Trophoblast cell (in vitro differentiated cells and primary cell): ENCODE measurements around the gene PSENEN.

Experiments used
- DNase-seq, 2 donors: peaks; one replicate each; pipeline ENCODE4 v3.0.0-alpha.2; 2016
- H2AFZ ChIP-seq: 2 replicates; pipeline ENCODE4 v1.6.1; 2013; ENCODE audit warnings: low read length, moderate library complexity, mild to moderate bottlenecking; ENCODE audit not compliant: insufficient read depth, poor library complexity
- H2AK5ac ChIP-seq: 2 replicates; pipeline ENCODE4 v1.6.1; 2013; ENCODE audit warnings: mild to moderate bottlenecking, low read length
- H2BK120ac ChIP-seq: 2 replicates; pipeline ENCODE4 v1.6.1; 2013; ENCODE audit warnings: low read length, mild to moderate bottlenecking, moderate library complexity; ENCODE audit not compliant: insufficient read depth, poor library complexity
- H2BK12ac ChIP-seq: 2 replicates; pipeline ENCODE4 v1.6.1; 2013; ENCODE audit warnings: mild to moderate bottlenecking, low read length, moderate library complexity
- H2BK5ac ChIP-seq: 2 replicates; pipeline ENCODE4 v1.6.1; 2013; ENCODE audit warnings: low read length, low read depth, moderate library complexity, mild to moderate bottlenecking; ENCODE audit not compliant: poor library complexity
- H3K14ac ChIP-seq: 2 replicates; pipeline ENCODE4 v1.6.1; 2013; ENCODE audit warnings: mild to moderate bottlenecking, low read length
- H3K18ac ChIP-seq: 2 replicates; pipeline ENCODE4 v1.6.1; 2013; ENCODE audit warnings: mild to moderate bottlenecking, low read length
- H3K23ac ChIP-seq: 2 replicates; pipeline ENCODE4 v1.6.1; 2013; ENCODE audit warnings: low read length
- H3K27ac ChIP-seq: 2 replicates; pipeline ENCODE4 v1.5.1; 2013; ENCODE audit warnings: low read depth, mild to moderate bottlenecking, inconsistent platforms, low read length, moderate library complexity
- H3K27me3 ChIP-seq: 2 replicates; pipeline ENCODE4 v1.6.1; 2013; ENCODE audit warnings: inconsistent platforms, mild to moderate bottlenecking, low read length, moderate library complexity; ENCODE audit not compliant: insufficient read depth
- H3K36me3 ChIP-seq, 2 experiments: 1 replicate in 1 of 2; 2 replicates in 1 of 2; pipeline ENCODE4 v1.6.1; 2013; ENCODE audit warnings: low read length in 2 of 2, mild to moderate bottlenecking in 2 of 2, moderate library complexity in 1 of 2; ENCODE audit not compliant: insufficient read depth in 2 of 2, control insufficient read depth in 1 of 2
- H3K4ac ChIP-seq: 2 replicates; pipeline ENCODE4 v1.6.1; 2013; ENCODE audit warnings: low read depth, mild to moderate bottlenecking, low read length, moderate library complexity
- H3K4me1 ChIP-seq, 2 experiments: 1 replicate in 1 of 2; 2 replicates in 1 of 2; pipeline ENCODE4 v1.6.1; 2013; ENCODE audit warnings: low read length in 2 of 2, mild to moderate bottlenecking in 2 of 2, moderate library complexity in 1 of 2; ENCODE audit not compliant: insufficient read depth in 2 of 2, control insufficient read depth in 1 of 2
- H3K4me2 ChIP-seq: 2 replicates; pipeline ENCODE4 v1.6.1; 2013; ENCODE audit warnings: inconsistent platforms, mild to moderate bottlenecking, low read length, moderate library complexity
- H3K4me3 ChIP-seq: 2 replicates; pipeline ENCODE4 v1.5.1; 2013; ENCODE audit warnings: mild to moderate bottlenecking, low read depth, low read length, inconsistent platforms
- H3K79me1 ChIP-seq: one replicate; pipeline ENCODE4 v1.6.1; 2013; ENCODE audit warnings: low read length
- H3K79me2 ChIP-seq: 2 replicates; pipeline ENCODE4 v1.6.1; 2013; ENCODE audit warnings: low read length, mild to moderate bottlenecking; ENCODE audit not compliant: control insufficient read depth, insufficient read depth, poor library complexity
- H3K9ac ChIP-seq: 2 replicates; pipeline ENCODE4 v1.6.1; 2013; ENCODE audit warnings: mild to moderate bottlenecking, low read length
- H3K9me3 ChIP-seq: 2 replicates; pipeline ENCODE4 v1.6.1; 2013; ENCODE audit warnings: low read depth, mild to moderate bottlenecking, control low read depth, inconsistent platforms, low read length; ENCODE audit not compliant: insufficient read depth
- H4K12ac ChIP-seq: 2 replicates; pipeline ENCODE4 v1.6.1; 2013; ENCODE audit warnings: low read depth, mild to moderate bottlenecking, low read length, moderate library complexity
- H4K8ac ChIP-seq: 2 replicates; pipeline ENCODE4 v1.6.1; 2013; ENCODE audit warnings: low read depth, mild to moderate bottlenecking, low read length, moderate library complexity
- H4K91ac ChIP-seq: one replicate; pipeline ENCODE4 v1.6.1; 2013; ENCODE audit warnings: low read depth, mild to moderate bottlenecking, low read length, moderate library complexity
- WGBS: extraction: QIAGEN DNeasy Blood & Tissue Kit; methylation state at CpG from one replicate; pipeline ENCODE4 v1.1.7; 2013; ENCODE audit warnings: missing lambda C conversion rate; ENCODE audit not compliant: insufficient read length, insufficient coverage; ENCODE audit errors: extremely low coverage; 5-methylcytosine and 5-hydroxymethylcytosine counted together

PSENEN gene

GRCh38 chr19:35790981-35791813 is 45.7 kb downstream of the PSENEN start:
- no CpG with 5 or more reads among the region's 20 CpGs for WGBS
- H3K4me3 ChIP-seq, result no peak overlapping the region

GRCh38 chr19:35791814-35792279 is 46.4 kb downstream of the PSENEN start:
- H3K23ac ChIP-seq, result no peak overlapping the region
- H3K27me3 ChIP-seq, result peaks cover 9% of the 10 kb centered on the region
- H4K12ac ChIP-seq, result no peak overlapping the region
- H3K4me2 ChIP-seq, result no peak overlapping the region
- H3K9ac ChIP-seq, result no peak overlapping the region
- H3K79me2 ChIP-seq, result no peaks in the 10 kb centered on the region
- no peak overlapping the region for H2AFZ ChIP-seq
- H3K36me3 ChIP-seq, result peaks cover 0 to 2% of the 10 kb centered on the region in 2 experiments
- DNase-seq, result no peak
- no peak overlapping the region for H3K4me3 ChIP-seq
- no peak overlapping the region for H3K4ac ChIP-seq
- H3K18ac ChIP-seq, result no peak overlapping the region
- no CpG with 5 or more reads among the region's 9 CpGs for WGBS
- H3K4me1 ChIP-seq, result no peaks in the 10 kb centered on the region
- H2BK120ac ChIP-seq, result no peak overlapping the region
- H3K79me1 ChIP-seq, result no peaks in the 10 kb centered on the region
- H3K27ac ChIP-seq, result no peak overlapping the region
- H2BK5ac ChIP-seq, result no peak overlapping the region
- H3K9me3 ChIP-seq, result peaks cover 2% of the 10 kb centered on the region
- H4K8ac ChIP-seq, result no peak overlapping the region
- H4K91ac ChIP-seq, result no peak overlapping the region
- no peak overlapping the region for H2BK12ac ChIP-seq
- H2AK5ac ChIP-seq, result no peak overlapping the region
- no peak overlapping the region for H3K14ac ChIP-seq

More at GRCh38 chr19:35790981-35791813, 45.7 kb downstream of the PSENEN start:
- no peak overlapping the region for H2BK120ac ChIP-seq
- H3K79me2 ChIP-seq, result no peaks in the 10 kb centered on the region
- no peak overlapping the region for H4K91ac ChIP-seq
- H3K27me3 ChIP-seq, result peaks cover 4% of the 10 kb centered on the region
- H4K8ac ChIP-seq, result no peak overlapping the region
- no peak overlapping the region for H3K4me2 ChIP-seq
- no peak overlapping the region for H3K18ac ChIP-seq
- H3K14ac ChIP-seq, result no peak overlapping the region
- H3K79me1 ChIP-seq, result no peaks in the 10 kb centered on the region
- peaks cover 2% of the 10 kb centered on the region for H3K9me3 ChIP-seq
- no peak overlapping the region for H3K9ac ChIP-seq
- H3K36me3 ChIP-seq, result peaks cover 0 to 2% of the 10 kb centered on the region in 2 experiments
- no peak for DNase-seq
- H4K12ac ChIP-seq, result no peak overlapping the region
- no peak overlapping the region for H2BK5ac ChIP-seq
- H2BK12ac ChIP-seq, result no peak overlapping the region
- H3K23ac ChIP-seq, result no peak overlapping the region
- H3K4me1 ChIP-seq, result no peaks in the 10 kb centered on the region
- no peak overlapping the region for H3K27ac ChIP-seq
- H3K4ac ChIP-seq, result no peak overlapping the region
- no peak overlapping the region for H2AFZ ChIP-seq
- H2AK5ac ChIP-seq, result no peak overlapping the region

DNA sequence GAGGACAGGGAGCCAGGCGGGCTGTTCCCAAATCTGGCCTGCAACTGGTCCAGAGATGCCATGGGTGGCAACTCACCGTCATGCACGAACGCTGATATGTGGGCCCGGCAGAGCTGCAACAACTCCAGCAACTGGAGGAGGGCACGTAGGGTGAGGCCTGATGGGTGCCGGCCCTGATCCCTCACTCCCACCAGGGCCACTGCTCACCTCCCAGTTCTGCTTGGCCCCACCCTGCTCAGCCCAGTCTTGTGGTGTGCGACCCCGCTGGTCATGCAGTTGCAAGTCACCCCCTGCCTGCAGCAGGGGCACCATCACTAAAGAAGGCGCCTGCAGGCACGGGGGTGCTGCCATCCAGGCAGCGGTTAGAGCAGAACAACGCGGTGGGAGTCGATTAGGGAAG is 46.9 kb downstream of the PSENEN start:
- Histone ChIP-seq H3K27ac (no peak overlapping the region), H3K14ac (no peak overlapping the region), H3K9ac (no peak overlapping the region), H3K4me2 (no peak overlapping the region), H3K36me3 (peaks cover 0 to under 1% of the 10 kb centered on the region in 2 experiments), H3K4me3 (no peak overlapping the region), H3K23ac (no peak overlapping the region), H3K4ac (no peak overlapping the region), H3K18ac (no peak overlapping the region), H3K79me2 (no peaks in the 10 kb centered on the region), H4K91ac (no peak overlapping the region), H2AK5ac (no peak overlapping the region), H3K4me1 (no peaks in the 10 kb centered on the region), H3K27me3 (peaks cover 14% of the 10 kb centered on the region), H3K9me3 (peaks cover 2% of the 10 kb centered on the region), H2AFZ (no peak overlapping the region), H2BK120ac (no peak overlapping the region), H3K79me1 (no peaks in the 10 kb centered on the region), H4K8ac (no peak overlapping the region), H4K12ac (peak overlapping the region; percentile 39), H2BK5ac (no peak overlapping the region), H2BK12ac (no peak overlapping the region)
- no CpG with 5 or more reads among the region's 15 CpGs for WGBS
- no peak for DNase-seq

GRCh38 chr19:35792888-35793287 is 47.4 kb downstream of the PSENEN start:
- Histone ChIP-seq H3K4ac (no peak overlapping the region), H3K9ac (no peak overlapping the region), H4K12ac (no peak overlapping the region), H3K79me2 (no peaks in the 10 kb centered on the region), H3K4me2 (no peak overlapping the region), H3K9me3 (peaks cover 2% of the 10 kb centered on the region), H2BK12ac (no peak overlapping the region), H3K23ac (no peak overlapping the region), H4K8ac (no peak overlapping the region), H3K79me1 (no peaks in the 10 kb centered on the region), H2BK5ac (no peak overlapping the region), H3K27ac (no peak overlapping the region), H2AFZ (no peak overlapping the region), H3K18ac (no peak overlapping the region), H2AK5ac (no peak overlapping the region), H3K14ac (no peak overlapping the region), H3K4me1 (peaks cover 0 to 3% of the 10 kb centered on the region in 2 experiments), H4K91ac (no peak overlapping the region), H3K36me3 (no peaks in the 10 kb centered on the region), H3K27me3 (peaks cover 15% of the 10 kb centered on the region), H2BK120ac (no peak overlapping the region), H3K4me3 (no peak overlapping the region)
- no CpG with 5 or more reads among the region's 8 CpGs for WGBS
- no peak for DNase-seq
